B cell (primary cell): Measurements from ENCODE around the gene MSH6. TPM values are rescaled to one million over a fixed set of nuclear protein-coding genes. Genes with fewer than 3 reads are reported as not detected.

ENCODE experiments used
- ATAC-seq: fragments of 200-7000 bp; cut with Tn5 transposase; one replicate; pipeline ENCODE4 v1.10.0; 2021; ENCODE audit warnings: low read depth, mild to moderate bottlenecking, moderate number of reproducible peaks, moderate library complexity
- CTCF ChIA-PET: fragments of 350-600 bp; sonication (Branson Sonifier 250); formaldehyde crosslinking; loops from one replicate; lab custom pipeline; 2021; ENCODE audit warnings: antibody characterized with exemption, inconsistent platforms; lab: Charles Lee
- POLR2A ChIA-PET: fragments of 350-600 bp; sonication (Branson Sonifier 250); formaldehyde crosslinking; loops from one replicate; lab custom pipeline; 2021; ENCODE audit warnings: antibody characterized with exemption; lab: Charles Lee
- DNase-seq: peaks from one replicate; pipeline ENCODE4 v3.0.0; 2013
- H2AFZ ChIP-seq: 2 replicates; pipeline ENCODE4 v1.6.1; 2012; ENCODE audit warnings: mild to moderate bottlenecking, low read depth, low read length; ENCODE audit not compliant: insufficient read depth, poor library complexity, severe bottlenecking
- H3K27ac ChIP-seq, 2 donors: 1 replicate in 1 of 2; 2 replicates in 1 of 2; pipeline ENCODE4 v1.5.1; 2012 to 2013; ENCODE audit warnings: low read length in 2 of 2, mild to moderate bottlenecking in 2 of 2, moderate library complexity in 1 of 2
- H3K27me3 ChIP-seq, 4 experiments: fragments of 200-600 bp in 1 of 4; sonication (generic) in 1 of 4; replicated peaks in 1 of 4; 1 replicate in 2 of 4; 2 replicates in 2 of 4; pipeline versions ENCODE4 v1.6.1 to v1.7.0; 2013 to 2016; ENCODE audit warnings: low read length in 3 of 4, mild to moderate bottlenecking in 2 of 4, mixed read lengths in 1 of 4, moderate library complexity in 1 of 4; ENCODE audit not compliant: insufficient read depth in 4 of 4, control insufficient read depth in 3 of 4; ENCODE audit errors: control extremely low read depth in 1 of 4
- H3K36me3 ChIP-seq, 2 experiments: replicated peaks in 1 of 2; 1 replicate in 1 of 2; 2 replicates in 1 of 2; pipeline versions ENCODE4 v1.6.1 to v1.7.1; 2013; ENCODE audit warnings: low read length in 1 of 2; ENCODE audit not compliant: insufficient read depth in 2 of 2, control insufficient read depth in 1 of 2; ENCODE audit errors: control extremely low read depth in 1 of 2, extremely low read depth in 1 of 2
- H3K4me1 ChIP-seq, 2 donors: fragments of 200-600 bp in 1 of 2; sonication (generic) in 1 of 2; 1 replicate in 1 of 2; 2 replicates in 1 of 2; pipeline versions ENCODE4 v1.5.1 to v1.6.1; 2013 to 2017; ENCODE audit warnings: low read length in 2 of 2; ENCODE audit not compliant: control insufficient read depth in 2 of 2, insufficient read depth in 2 of 2
- H3K4me2 ChIP-seq: replicated peaks from 2 replicates; pipeline ENCODE3; 2012; ENCODE audit warnings: mild to moderate bottlenecking, low read depth, low read length; ENCODE audit not compliant: poor library complexity, severe bottlenecking
- H3K4me3 ChIP-seq, 5 experiments: fragments of 200-600 bp in 1 of 5; sonication (generic) in 1 of 5; 1 replicate in 3 of 5; 2 replicates in 2 of 5; pipeline versions ENCODE4 v1.5.1 to v1.7.0; 2011 to 2016; ENCODE audit warnings: low read length in 4 of 5, mild to moderate bottlenecking in 4 of 5, low read depth in 2 of 5, control low read depth in 1 of 5, moderate library complexity in 1 of 5; ENCODE audit not compliant: insufficient read depth in 1 of 5; ENCODE audit errors: control extremely low read depth in 1 of 5, extremely low read depth in 1 of 5
- H3K79me2 ChIP-seq: fragments of 200-600 bp; sonication (generic); one replicate; pipeline ENCODE4 v1.6.0; 2016; ENCODE audit warnings: low read length; ENCODE audit not compliant: control insufficient read depth, insufficient read depth
- H3K9ac ChIP-seq: fragments of 200-600 bp; sonication (generic); 2 replicates; pipeline ENCODE4 v1.6.1; 2017; ENCODE audit warnings: mild to moderate bottlenecking, low read length, moderate library complexity
- H3K9me3 ChIP-seq, 3 donors: one replicate each; pipeline versions ENCODE4 v1.6.1 to v1.7.1; 2013; ENCODE audit warnings: low read length in 2 of 3; ENCODE audit not compliant: control insufficient read depth in 2 of 3, insufficient read depth in 1 of 3; ENCODE audit errors: control extremely low read depth in 1 of 3
- H4K20me1 ChIP-seq: 2 replicates; pipeline ENCODE4 v1.6.0; 2012; ENCODE audit warnings: mild to moderate bottlenecking, low read length; ENCODE audit not compliant: insufficient read depth, control insufficient read depth, poor library complexity, severe bottlenecking
- H3K27ac Mint-ChIP-seq: one replicate; pipeline ENCODE4 v1.8.0; 2021; ENCODE audit warnings: mixed read lengths
- H3K27me3 Mint-ChIP-seq: one replicate; pipeline ENCODE4 v1.8.0; 2021; ENCODE audit warnings: mixed read lengths
- H3K4me1 Mint-ChIP-seq: one replicate; pipeline ENCODE4 v1.8.0; 2021; ENCODE audit warnings: mixed read lengths
- H3K4me3 Mint-ChIP-seq: one replicate; pipeline ENCODE4 v1.8.0; 2021; ENCODE audit warnings: mixed read lengths
- H3K9me3 Mint-ChIP-seq: one replicate; pipeline ENCODE4 v1.8.0; 2022; ENCODE audit warnings: mixed read lengths; ENCODE audit not compliant: insufficient read depth
- CTCF ChIP-seq: fragments of 200-600 bp; IDR thresholded peaks from one replicate; pipeline ENCODE4 v1.8.0; 2022; ENCODE audit warnings: antibody characterized with exemption, mild to moderate bottlenecking
- EZH2 ChIP-seq: IDR thresholded peaks from 2 replicates; pipeline ENCODE4 v1.6.1; 2012; ENCODE audit warnings: borderline replicate concordance, low read depth, mild to moderate bottlenecking, moderate library complexity, low read length; ENCODE audit not compliant: insufficient read depth, poor library complexity, severe bottlenecking
- WGBS: methylation state at CpG from one replicate; pipeline ENCODE4 v1.1.5; 2013; ENCODE audit warnings: missing lambda C conversion rate; ENCODE audit not compliant: insufficient coverage; 5-methylcytosine and 5-hydroxymethylcytosine counted together
- intact Hi-C: fragments of 100-400 bp; cut with micrococcal nuclease; formaldehyde crosslinking; loops from one replicate; pipeline ENCODE4 v1.10.0; 2022
- polyA plus RNA-seq: library from polyadenylated mRNA; depleted of rRNA; stranded (reverse); fragments of >200 nt; gene quantifications from 2 replicates; pipeline ENCODE4 v1.2.3, GENCODE V29; 2012
- total RNA-seq, 2 donors: library from RNA; stranded (reverse); fragments of 120-200 nt in 1 of 2; gene quantifications; 1 replicate in 1 of 2; 2 replicates in 1 of 2; pipeline versions ENCODE4 v1.2.3 to v1.2.4, GENCODE V29; 2013 to 2022

Gene MSH6
- total and polyA plus RNA-seq, 2 donors (not counting 1 experiment from before 2014, with no cell fraction given), result 6.8 to 43.9 TPM

- intact Hi-C loops, result no loop called here
- H3K4me3 ChIP-seq, result no peak overlapping the region
- POLR2A ChIA-PET, result no interaction called here
- no peak overlapping the region for H3K27ac Mint-ChIP-seq
- no peaks in the 10 kb centered on the region for H3K27me3 ChIP-seq
- H3K79me2 ChIP-seq, result no peaks in the 10 kb centered on the region
- no peaks in the 10 kb centered on the region for H3K9me3 Mint-ChIP-seq
- no peak overlapping the region for H3K4me3 Mint-ChIP-seq
- DNase-seq (no peak), ATAC-seq (no peak)
- H4K20me1 ChIP-seq, result peaks cover 5% of the 10 kb centered on the region
- H3K36me3 ChIP-seq, result peaks cover 10 to 68% of the 10 kb centered on the region in 2 experiments
- H3K9me3 ChIP-seq, result no peaks in the 10 kb centered on the region
- H3K4me1 Mint-ChIP-seq, result no peaks in the 10 kb centered on the region
- H3K9ac ChIP-seq, result no peak overlapping the region
- TF ChIP-seq EZH2, result no peak
- no peak for TF ChIP-seq CTCF
- no peaks in the 10 kb centered on the region for H3K4me1 ChIP-seq
- H3K27me3 Mint-ChIP-seq, result no peaks in the 10 kb centered on the region
- CTCF ChIA-PET, result interaction anchor here (0.8 kb wide), 1 partner anchor 36 kb away, joined by 3 read pairs; no protein-coding TSS in a partner anchor
- H3K4me2 ChIP-seq, result no peak overlapping the region
- H2AFZ ChIP-seq, result no peak overlapping the region
- peak overlapping the region in 1 of 2 donors; percentile 19 for H3K27ac ChIP-seq
Measured at GRCh38 chr2:47822518-47822917, 39.6 kb downstream of the MSH6 start.

GRCh38 chr2:47833516-47833968 is 50.6 kb downstream of the MSH6 start:
- CTCF ChIA-PET, result no interaction called here
- WGBS, result no CpG with 5 or more reads among the region's 2 CpGs
- Histone ChIP-seq H4K20me1 (peaks cover 6% of the 10 kb centered on the region), H2AFZ (no peak overlapping the region), H3K27me3 (no peaks in the 10 kb centered on the region), H3K9me3 (no peaks in the 10 kb centered on the region), H3K79me2 (peaks cover under 1% of the 10 kb centered on the region), H3K9ac (no peak overlapping the region), H3K4me2 (no peak overlapping the region), H3K4me3 (no peak overlapping the region), H3K27ac (no peak overlapping the region), H3K36me3 (peaks cover 18 to 91% of the 10 kb centered on the region in 2 experiments), H3K4me1 (no peaks in the 10 kb centered on the region)
- POLR2A ChIA-PET, result no interaction called here
- ATAC-seq, result no peak
- Mint-ChIP-seq H3K4me1 (no peaks in the 10 kb centered on the region), H3K27ac (no peak overlapping the region), H3K4me3 (no peak overlapping the region), H3K27me3 (no peaks in the 10 kb centered on the region), H3K9me3 (no peaks in the 10 kb centered on the region)
- no peak for DNase-seq
- TF ChIP-seq EZH2 (no peak), CTCF (no peak)
- intact Hi-C loops, result no loop called here
